ENCODE results near the gene RAP1GAP2. TPM values are rescaled to one million over a fixed set of nuclear protein-coding genes. Genes with fewer than 3 reads are reported as not detected.

The RAP1GAP2 gene
- total RNA-seq, 2 experiments from 2014 or later = 0.64 to 0.86 TPM

- ATAC-seq (no peak), DNase-seq (no peak)
- Mint-ChIP-seq H3K27ac (no peak overlapping the region), H3K36me3 (ENCODE audit: low read depth) (no peaks in the 10 kb centered on the region), H3K27me3 (no peaks in the 10 kb centered on the region), H3K4me1 (peaks cover 6% of the 10 kb centered on the region), H3K4me3 (no peak overlapping the region), H3K9me3 (ENCODE audit: low read depth) (no peaks in the 10 kb centered on the region)
- ChIA-PET CTCF (interaction anchor here (1.5 kb wide), 1 partner anchor 8 kb away, joined by 3 read pairs; no protein-coding TSS in a partner anchor), POLR2A (no interaction called here)
- intact Hi-C loops (cut with DNase I, micrococcal nuclease) = no loop called here
Measured at GRCh38 chr17:3009411-3009920, 213.2 kb downstream of the RAP1GAP2 start.

GRCh38 chr17:3011891-3012290 lies 215.7 kb downstream of the RAP1GAP2 start:
- POLR2A ChIA-PET = no interaction called here
- ATAC-seq = no peak
- H3K9me3 Mint-ChIP-seq (ENCODE audit: low read depth) = no peaks in the 10 kb centered on the region
- H3K27ac Mint-ChIP-seq = no peak overlapping the region
- no peaks in the 10 kb centered on the region for H3K27me3 Mint-ChIP-seq
- H3K4me1 Mint-ChIP-seq = no peaks in the 10 kb centered on the region
- no peak for DNase-seq
- no peak overlapping the region for H3K4me3 Mint-ChIP-seq
- CTCF ChIA-PET = interaction anchor here (0.6 to 3.1 kb wide), 8 partner anchors 9 to 220 kb away, joined by 3 to 39 read pairs (median 4); no protein-coding TSS in a partner anchor
- intact Hi-C loops (cut with DNase I, micrococcal nuclease) = loop anchor here (2.0 to 5.0 kb wide), 2 partner anchors 225 kb away; no protein-coding TSS in a partner anchor
- no peaks in the 10 kb centered on the region for H3K36me3 Mint-ChIP-seq (ENCODE audit: low read depth)

GRCh38 chr17:3012926-3013581 lies 216.8 kb downstream of the RAP1GAP2 start:
- H3K27me3 Mint-ChIP-seq = no peaks in the 10 kb centered on the region
- no peak overlapping the region for H3K27ac Mint-ChIP-seq
- DNase-seq (peak; percentile 78), ATAC-seq (peak; percentile 87)
- intact Hi-C loops (cut with DNase I, micrococcal nuclease) = loop anchor here (1.0 to 5.0 kb wide), 4 partner anchors 165 to 226 kb away; no protein-coding TSS in a partner anchor
- no peaks in the 10 kb centered on the region for H3K4me1 Mint-ChIP-seq
- CTCF ChIA-PET = interaction anchor here (0.6 to 3.1 kb wide), 13 partner anchors 19 to 226 kb away, joined by 3 to 39 read pairs (median 4); no protein-coding TSS in a partner anchor
- H3K4me3 Mint-ChIP-seq = no peak overlapping the region
- H3K9me3 Mint-ChIP-seq (ENCODE audit: low read depth) = no peaks in the 10 kb centered on the region
- H3K36me3 Mint-ChIP-seq (ENCODE audit: low read depth) = no peaks in the 10 kb centered on the region
- POLR2A ChIA-PET = no interaction called here

GRCh38 chr17:3015890-3016289 lies 219.7 kb downstream of the RAP1GAP2 start:
- peaks cover 14% of the 10 kb centered on the region for H3K36me3 Mint-ChIP-seq (ENCODE audit: low read depth)
- ATAC-seq (no peak), DNase-seq (no peak)
- H3K9me3 Mint-ChIP-seq (ENCODE audit: low read depth) = no peaks in the 10 kb centered on the region
- ChIA-PET POLR2A (no interaction called here), CTCF (no interaction called here)
- no peak overlapping the region for H3K27ac Mint-ChIP-seq
- H3K27me3 Mint-ChIP-seq = no peaks in the 10 kb centered on the region
- intact Hi-C loops (cut with DNase I, micrococcal nuclease) = no loop called here
- no peak overlapping the region for H3K4me3 Mint-ChIP-seq
- no peaks in the 10 kb centered on the region for H3K4me1 Mint-ChIP-seq

GRCh38 chr17:3017936-3018335 lies 221.7 kb downstream of the RAP1GAP2 start:
- intact Hi-C loops (cut with DNase I, micrococcal nuclease) = no loop called here
- ChIA-PET POLR2A (no interaction called here), CTCF (interaction anchor here (0.6 to 1.6 kb wide), 4 partner anchors 9 to 1355 kb away, joined by 3 to 4 read pairs (median 3); no protein-coding TSS in a partner anchor)
- Mint-ChIP-seq H3K36me3 (ENCODE audit: low read depth) (peaks cover 34% of the 10 kb centered on the region), H3K9me3 (ENCODE audit: low read depth) (peaks cover 6% of the 10 kb centered on the region), H3K4me3 (no peak overlapping the region), H3K4me1 (no peaks in the 10 kb centered on the region), H3K27me3 (no peaks in the 10 kb centered on the region), H3K27ac (no peak overlapping the region)
- ATAC-seq (no peak), DNase-seq (no peak)

- intact Hi-C loops (cut with DNase I, micrococcal nuclease) = no loop called here
- POLR2A ChIA-PET = no interaction called here
- Mint-ChIP-seq H3K27ac (no peak overlapping the region), H3K9me3 (ENCODE audit: low read depth) (peaks cover 13% of the 10 kb centered on the region), H3K4me1 (no peaks in the 10 kb centered on the region), H3K4me3 (no peak overlapping the region), H3K36me3 (ENCODE audit: low read depth) (peaks cover 44% of the 10 kb centered on the region), H3K27me3 (no peaks in the 10 kb centered on the region)
- DNase-seq (no peak), ATAC-seq (no peak)
- CTCF ChIA-PET = no interaction called here
Measured at GRCh38 chr17:3019761-3020160, 223.5 kb downstream of the RAP1GAP2 start.

GRCh38 chr17:3020381-3020780 lies 224.1 kb downstream of the RAP1GAP2 start:
- CTCF ChIA-PET = no interaction called here
- ATAC-seq = no peak
- Mint-ChIP-seq H3K4me3 (no peak overlapping the region), H3K27ac (no peak overlapping the region), H3K36me3 (ENCODE audit: low read depth) (peaks cover 44% of the 10 kb centered on the region), H3K9me3 (ENCODE audit: low read depth) (peaks cover 13% of the 10 kb centered on the region), H3K27me3 (no peaks in the 10 kb centered on the region), H3K4me1 (no peaks in the 10 kb centered on the region)
- intact Hi-C loops (cut with DNase I, micrococcal nuclease) = no loop called here
- POLR2A ChIA-PET = no interaction called here
- DNase-seq = no peak

- CTCF ChIA-PET = no interaction called here
- H3K9me3 Mint-ChIP-seq (ENCODE audit: low read depth) = peaks cover 13% of the 10 kb centered on the region
- H3K27ac Mint-ChIP-seq = no peak overlapping the region
- intact Hi-C loops (cut with DNase I, micrococcal nuclease) = no loop called here
- ATAC-seq (no peak), DNase-seq (no peak)
- H3K4me3 Mint-ChIP-seq = no peak overlapping the region
- H3K36me3 Mint-ChIP-seq (ENCODE audit: low read depth) = peaks cover 46% of the 10 kb centered on the region
- no peaks in the 10 kb centered on the region for H3K4me1 Mint-ChIP-seq
- POLR2A ChIA-PET = no interaction called here
- no peaks in the 10 kb centered on the region for H3K27me3 Mint-ChIP-seq
Measured at GRCh38 chr17:3022197-3022596, 226.0 kb downstream of the RAP1GAP2 start.

GRCh38 chr17:3024346-3024745 lies 228.1 kb downstream of the RAP1GAP2 start:
- intact Hi-C loops (cut with DNase I, micrococcal nuclease) = no loop called here
- ChIA-PET CTCF (no interaction called here), POLR2A (interaction anchor here (0.6 kb wide), 1 partner anchor 297 kb away, joined by 7 read pairs; no protein-coding TSS in a partner anchor)
- Mint-ChIP-seq H3K4me1 (no peaks in the 10 kb centered on the region), H3K36me3 (ENCODE audit: low read depth) (peaks cover 48% of the 10 kb centered on the region), H3K4me3 (no peak overlapping the region), H3K27ac (no peak overlapping the region), H3K27me3 (no peaks in the 10 kb centered on the region), H3K9me3 (ENCODE audit: low read depth) (peaks cover 13% of the 10 kb centered on the region)
- no peak for DNase-seq
- ATAC-seq = no peak

- Mint-ChIP-seq H3K27ac (no peak overlapping the region), H3K9me3 (ENCODE audit: low read depth) (peaks cover 13% of the 10 kb centered on the region), H3K36me3 (ENCODE audit: low read depth) (peaks cover 37% of the 10 kb centered on the region), H3K27me3 (no peaks in the 10 kb centered on the region), H3K4me1 (no peaks in the 10 kb centered on the region), H3K4me3 (no peak overlapping the region)
- ATAC-seq (no peak), DNase-seq (no peak)
- CTCF ChIA-PET = no interaction called here
- intact Hi-C loops (cut with DNase I, micrococcal nuclease) = no loop called here
- POLR2A ChIA-PET = no interaction called here
Measured at GRCh38 chr17:3025421-3026124, 229.3 kb downstream of the RAP1GAP2 start.

- no peaks in the 10 kb centered on the region for H3K4me1 Mint-ChIP-seq
- CTCF ChIA-PET = no interaction called here
- no peak overlapping the region for H3K4me3 Mint-ChIP-seq
- H3K27ac Mint-ChIP-seq = no peak overlapping the region
- H3K36me3 Mint-ChIP-seq (ENCODE audit: low read depth) = peaks cover 30% of the 10 kb centered on the region
- peaks cover 13% of the 10 kb centered on the region for H3K9me3 Mint-ChIP-seq (ENCODE audit: low read depth)
- DNase-seq (no peak), ATAC-seq (no peak)
- H3K27me3 Mint-ChIP-seq = no peaks in the 10 kb centered on the region
- intact Hi-C loops (cut with DNase I, micrococcal nuclease) = no loop called here
- POLR2A ChIA-PET = no interaction called here
Measured at GRCh38 chr17:3026125-3026855, 230.1 kb downstream of the RAP1GAP2 start.

All from activated CD4-positive, alpha-beta T cell treated with anti-CD3 and anti-CD28 coated beads for 36 hours (primary cell).